ENCODE measurements around the gene ZBP1.

DNA sequence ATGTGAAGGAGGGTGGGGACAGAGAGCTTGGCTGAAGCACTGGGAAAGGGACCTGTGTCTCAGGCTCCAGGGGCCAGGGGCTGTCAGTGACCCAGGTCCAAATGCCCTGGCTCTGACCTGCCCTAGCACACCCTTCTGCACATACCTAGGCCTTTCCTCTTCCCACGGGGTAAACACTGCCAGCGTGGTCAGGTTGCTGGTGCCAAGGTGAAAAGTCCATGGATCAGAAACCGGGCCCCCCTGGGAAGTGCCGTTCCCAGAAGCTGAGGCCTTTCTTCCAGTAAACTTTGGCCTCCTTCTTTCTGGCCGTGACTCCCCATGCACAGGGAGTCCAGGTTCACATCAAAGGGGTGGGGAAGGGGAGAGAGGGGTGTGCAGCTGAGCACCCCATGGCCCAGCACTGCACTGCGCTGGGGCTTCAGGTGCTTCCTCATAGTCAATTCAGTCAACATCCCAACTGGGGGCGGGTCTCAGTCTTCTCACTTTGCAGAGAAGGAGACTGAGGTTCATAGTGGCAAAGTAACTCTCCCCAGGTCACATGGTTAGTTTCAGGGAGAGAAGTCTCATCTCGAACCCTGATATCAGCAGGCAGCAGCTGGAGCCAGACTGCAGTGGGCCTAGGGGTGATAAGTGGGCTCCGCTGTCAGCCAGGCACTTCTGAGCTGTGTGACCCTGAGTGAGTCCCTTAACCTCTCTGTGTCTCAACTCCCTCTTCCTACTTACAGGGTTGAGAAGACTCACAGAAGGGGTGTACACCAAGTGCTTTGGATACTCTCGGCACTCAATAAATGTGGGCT is 42.3 kb downstream of the ZBP1 start:
- TF ChIP-seq, protein P1, sequence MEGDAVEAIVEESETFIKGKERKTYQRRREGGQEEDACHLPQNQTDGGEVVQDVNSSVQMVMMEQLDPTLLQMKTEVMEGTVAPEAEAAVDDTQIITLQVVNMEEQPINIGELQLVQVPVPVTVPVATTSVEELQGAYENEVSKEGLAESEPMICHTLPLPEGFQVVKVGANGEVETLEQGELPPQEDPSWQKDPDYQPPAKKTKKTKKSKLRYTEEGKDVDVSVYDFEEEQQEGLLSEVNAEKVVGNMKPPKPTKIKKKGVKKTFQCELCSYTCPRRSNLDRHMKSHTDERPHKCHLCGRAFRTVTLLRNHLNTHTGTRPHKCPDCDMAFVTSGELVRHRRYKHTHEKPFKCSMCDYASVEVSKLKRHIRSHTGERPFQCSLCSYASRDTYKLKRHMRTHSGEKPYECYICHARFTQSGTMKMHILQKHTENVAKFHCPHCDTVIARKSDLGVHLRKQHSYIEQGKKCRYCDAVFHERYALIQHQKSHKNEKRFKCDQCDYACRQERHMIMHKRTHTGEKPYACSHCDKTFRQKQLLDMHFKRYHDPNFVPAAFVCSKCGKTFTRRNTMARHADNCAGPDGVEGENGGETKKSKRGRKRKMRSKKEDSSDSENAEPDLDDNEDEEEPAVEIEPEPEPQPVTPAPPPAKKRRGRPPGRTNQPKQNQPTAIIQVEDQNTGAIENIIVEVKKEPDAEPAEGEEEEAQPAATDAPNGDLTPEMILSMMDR (IDR thresholded peaks at IDR 0.05; ENCODE audit: low read depth, low read length, poor library complexity, severe bottlenecking): no peak
- no peak for TF ChIP-seq EZH2phosphoT487 (IDR thresholded peaks at IDR 0.05; ENCODE audit: borderline replicate concordance, low read length)
